SK-N-SH treated with all-trans-retinoic acid at 6 μM for 48 hours (cell line): ENCODE measurements around the gene GPR148.

Experiments
- CSDC2 ChIP-seq: fragments of 250-450 bp; sonication (Bioruptor Pico); IDR thresholded peaks from 2 replicates; pipeline ENCODE4 v1.5.0; 2020; ENCODE audit warnings: mild to moderate bottlenecking, moderate library complexity
- GLIS3 ChIP-seq: fragments of 250-450 bp; sonication (Bioruptor Pico); IDR thresholded peaks from 2 replicates; pipeline ENCODE4 v1.5.0; 2020; ENCODE audit warnings: mild to moderate bottlenecking, moderate library complexity
- ISL1 ChIP-seq: fragments of 250-450 bp; sonication (Bioruptor Pico); IDR thresholded peaks from 2 replicates; pipeline ENCODE4 v2.1.2; 2022; ENCODE audit warnings: mild to moderate bottlenecking, moderate library complexity
- OSR1 ChIP-seq: fragments of 250-450 bp; sonication (Bioruptor Pico); IDR thresholded peaks from 2 replicates; pipeline ENCODE4 v1.8.0; 2022; ENCODE audit warnings: moderate library complexity, mild to moderate bottlenecking, inconsistent platforms
- PATZ1 ChIP-seq: fragments of 250-450 bp; sonication (Bioruptor Pico); IDR thresholded peaks from 2 replicates; pipeline ENCODE4 v1.8.0; 2020; ENCODE audit warnings: mild to moderate bottlenecking, moderate library complexity, borderline replicate concordance
- RARB ChIP-seq: fragments of 250-450 bp; sonication (Bioruptor Pico); IDR thresholded peaks from 2 replicates; pipeline ENCODE4 v1.8.0; 2021; ENCODE audit warnings: mild to moderate bottlenecking, moderate library complexity
- TSHZ2 ChIP-seq: fragments of 250-450 bp; sonication (Bioruptor Pico); IDR thresholded peaks from 2 replicates; pipeline ENCODE4 v1.5.0; 2020; ENCODE audit warnings: mild to moderate bottlenecking, moderate library complexity
- ZC3H10 ChIP-seq: fragments of 250-450 bp; sonication (Bioruptor Pico); IDR thresholded peaks from 2 replicates; pipeline ENCODE4 v1.5.1; 2021; ENCODE audit warnings: mild to moderate bottlenecking, moderate library complexity
- ZFP3 ChIP-seq: fragments of 250-450 bp; sonication (Bioruptor Pico); IDR thresholded peaks from 2 replicates; pipeline ENCODE4 v1.5.0; 2020; ENCODE audit warnings: mild to moderate bottlenecking, moderate library complexity
- ZFP30 ChIP-seq: fragments of 450-650 bp; formaldehyde crosslinking; IDR thresholded peaks from 2 replicates; pipeline ENCODE4 v1.5.0; 2022; ENCODE audit warnings: mild to moderate bottlenecking, moderate library complexity

GRCh38 chr2:130766037-130766436, 37.2 kb downstream of the GPR148 start:
- no peak for TF ChIP-seq ISL1
- no peak for TF ChIP-seq ZFP3 (CRISPR knock-in tag)
- no peak for TF ChIP-seq ZC3H10
- no peak for TF ChIP-seq GLIS3 (CRISPR knock-in tag)
- no peak for TF ChIP-seq PATZ1 (CRISPR knock-in tag)
- TF ChIP-seq ZFP30 (CRISPR knock-in tag), result no peak
- no peak for TF ChIP-seq TSHZ2 (CRISPR knock-in tag)
- no peak for TF ChIP-seq OSR1 (CRISPR knock-in tag)
- no peak for TF ChIP-seq RARB (CRISPR knock-in tag)
- TF ChIP-seq CSDC2 (CRISPR knock-in tag), result no peak
